Tongue (tissue), 2 donors: ENCODE results near the gene SH3RF3. TPM values are rescaled to one million over a fixed set of nuclear protein-coding genes. Genes with fewer than 3 reads are reported as not detected.
A peak's percentile ranks its signal among the peaks of the same experiment; 100 is the strongest.

Experiments used
- DNase-seq: peaks from one replicate; pipeline ENCODE4 v3.0.0-alpha.2; 2015
- total RNA-seq: library from RNA; depleted of rRNA; stranded (reverse); fragments of >200 nt; gene quantifications from one replicate; pipeline ENCODE4 v1.2.3, GENCODE V29; 2014

The SH3RF3 gene
- total RNA-seq, 1 donor from 2014 or later, result 10.1 TPM

DNA sequence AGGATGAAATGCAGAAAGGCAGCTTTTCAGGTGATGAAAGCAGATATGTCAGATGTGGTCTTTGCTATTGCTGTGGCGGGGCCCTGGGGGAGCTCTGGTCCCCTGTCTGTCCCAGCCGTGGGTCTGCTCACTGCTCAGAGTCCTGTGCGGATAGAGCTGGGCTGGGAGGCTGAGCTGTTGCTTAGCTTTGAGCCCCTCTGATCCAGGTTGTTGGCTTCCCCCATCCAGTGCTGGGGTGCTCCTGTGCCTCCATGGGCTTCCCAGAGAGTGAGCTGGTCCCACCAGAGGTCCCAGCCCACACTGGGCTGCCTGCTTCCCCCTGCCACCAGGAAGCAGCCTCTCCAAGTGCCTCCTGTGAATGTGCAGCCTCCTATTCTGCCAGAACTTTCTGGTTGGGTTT is 55.4 kb downstream of the SH3RF3 start:
- no peak for DNase-seq

DNA sequence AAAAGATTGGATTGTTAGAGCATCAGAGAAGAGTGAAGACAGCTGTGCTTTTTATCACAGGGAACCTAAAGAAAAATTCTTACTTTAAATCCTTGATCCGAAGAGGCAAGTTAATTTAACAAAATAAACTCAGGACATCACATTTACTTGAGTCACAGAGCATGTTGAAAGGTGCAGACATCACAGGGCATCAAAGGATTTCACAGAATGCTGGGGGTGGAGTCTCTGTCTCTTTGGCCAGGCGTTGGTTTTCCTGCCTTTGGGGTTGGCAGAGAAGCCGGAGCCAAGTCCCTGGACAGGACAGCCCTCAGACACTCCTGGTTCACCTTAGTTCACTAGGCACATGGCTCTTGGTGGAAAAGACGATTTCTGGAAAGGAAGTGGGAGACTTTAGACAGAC is 56.3 kb downstream of the SH3RF3 start:
- DNase-seq, result no peak

DNA sequence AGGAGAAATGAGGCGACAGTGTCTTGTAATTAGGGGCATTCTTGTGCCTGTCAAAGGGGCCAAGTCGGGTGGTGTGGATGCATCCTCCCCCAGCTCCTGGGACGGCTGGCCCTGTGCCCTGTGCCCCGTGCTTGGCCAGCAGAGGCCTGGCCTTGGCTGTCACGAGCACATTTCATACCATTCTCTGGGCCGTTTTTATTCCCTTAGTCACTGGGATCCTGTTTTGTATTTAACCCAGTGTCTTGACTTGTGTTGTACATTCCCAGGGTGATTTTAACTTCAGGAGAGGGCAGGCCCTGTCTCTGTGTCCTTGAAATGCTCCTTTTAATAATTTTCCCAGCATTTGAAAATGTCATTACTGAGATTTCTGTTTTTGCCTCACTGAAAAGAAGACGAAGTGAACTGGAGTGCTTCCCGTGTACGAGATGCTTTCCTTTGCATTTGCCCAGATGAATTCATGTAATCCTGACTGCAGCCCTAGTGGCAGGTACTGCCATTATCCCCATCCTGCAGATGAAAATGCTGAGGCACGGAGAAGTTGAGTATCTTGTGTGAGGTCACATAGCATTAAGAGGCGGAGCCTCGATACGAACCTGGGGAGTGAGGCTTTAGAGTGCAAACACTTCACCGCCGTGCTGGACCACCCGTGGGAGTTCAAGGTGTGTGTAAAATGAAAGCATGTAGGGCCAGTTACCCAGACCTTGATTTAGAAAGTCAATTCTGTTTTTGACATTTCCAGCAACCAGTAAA is 57.0 kb downstream of the SH3RF3 start:
- no peak for DNase-seq

DNA sequence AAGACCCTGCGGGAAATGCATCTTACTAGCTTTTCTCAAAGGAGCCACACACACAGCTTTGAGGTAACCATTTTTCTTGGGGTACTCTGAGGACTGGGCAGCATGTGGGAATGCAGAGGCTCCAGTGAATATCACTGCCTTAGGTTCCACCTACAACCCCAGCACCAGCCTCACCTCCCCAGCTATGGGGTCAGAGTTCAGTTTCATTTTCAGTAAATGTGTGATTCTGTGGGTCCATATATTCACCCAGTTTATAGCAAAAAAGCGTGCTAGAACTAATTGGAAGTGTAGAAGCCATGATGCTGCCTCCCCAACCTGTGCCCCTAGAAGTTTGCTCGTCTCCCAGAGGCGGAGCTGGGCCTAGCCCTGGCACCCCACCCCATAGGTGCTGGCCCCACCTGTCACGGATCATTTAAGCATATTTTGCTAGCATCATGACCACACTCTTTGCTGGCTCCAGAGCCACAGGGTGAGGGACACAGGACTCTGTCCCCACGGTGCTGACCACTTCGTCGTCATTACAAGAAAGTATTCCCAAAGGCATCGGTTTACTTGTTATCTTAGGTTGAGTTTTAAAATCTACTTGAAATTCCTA is 57.7 kb downstream of the SH3RF3 start:
- no peak for DNase-seq

DNA sequence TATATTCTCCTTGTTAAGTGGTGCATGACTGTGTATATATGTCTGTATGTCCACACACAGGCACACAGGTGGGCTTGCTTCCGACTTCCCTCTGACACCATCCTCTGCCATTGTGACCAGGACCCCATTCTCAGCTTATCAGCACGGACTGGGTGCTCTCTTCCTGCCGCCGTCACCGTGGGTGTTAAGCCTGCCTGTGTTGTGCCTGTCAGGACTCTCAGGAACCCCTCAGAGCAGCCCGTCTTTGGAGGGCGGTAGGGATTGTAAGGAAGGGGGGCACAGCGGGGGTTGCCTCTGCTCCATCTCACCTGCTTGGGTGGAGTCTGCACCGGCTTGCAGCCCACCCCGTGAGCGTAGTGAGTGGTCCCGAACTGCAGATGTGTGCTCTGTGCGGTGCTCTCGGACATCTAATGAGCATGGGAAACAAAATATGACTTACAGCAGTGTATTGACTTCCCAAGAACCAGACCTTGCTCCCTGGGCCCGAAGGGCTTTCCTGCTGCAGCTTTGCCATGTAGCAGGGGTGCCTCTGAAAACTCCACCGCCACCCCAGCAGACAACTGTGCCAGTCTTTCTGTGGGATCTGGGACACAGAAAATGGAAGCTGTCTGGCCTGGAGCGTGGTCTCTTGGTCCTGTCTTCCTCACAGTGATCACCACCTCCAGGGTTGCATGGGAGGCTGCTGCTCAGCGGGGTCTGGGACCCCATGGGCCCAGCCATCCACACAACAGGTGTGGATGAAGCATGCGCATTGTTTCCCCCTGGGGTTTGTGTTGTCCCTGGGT is 58.9 kb downstream of the SH3RF3 start:
- no peak for DNase-seq

DNA sequence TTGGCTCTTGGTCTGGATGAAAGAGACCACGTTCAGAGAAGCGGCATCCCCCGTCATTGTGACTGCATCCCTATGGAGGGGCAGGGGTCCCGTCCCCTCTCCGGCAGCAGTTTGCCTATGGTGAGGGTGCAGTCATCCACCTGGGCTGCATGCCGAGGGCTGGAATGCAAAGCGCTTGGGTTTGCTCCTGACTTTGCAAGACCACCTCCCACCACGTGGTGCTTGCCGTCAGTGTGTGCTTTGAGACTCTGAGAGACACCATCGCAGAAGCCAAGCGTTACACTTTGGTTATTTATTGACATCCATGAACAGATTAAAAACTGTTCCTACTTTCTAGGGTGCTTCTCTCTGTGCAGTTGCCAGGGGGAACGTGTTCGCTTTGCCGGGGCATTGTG is 59.5 kb downstream of the SH3RF3 start:
- DNase-seq, result no peak

DNA sequence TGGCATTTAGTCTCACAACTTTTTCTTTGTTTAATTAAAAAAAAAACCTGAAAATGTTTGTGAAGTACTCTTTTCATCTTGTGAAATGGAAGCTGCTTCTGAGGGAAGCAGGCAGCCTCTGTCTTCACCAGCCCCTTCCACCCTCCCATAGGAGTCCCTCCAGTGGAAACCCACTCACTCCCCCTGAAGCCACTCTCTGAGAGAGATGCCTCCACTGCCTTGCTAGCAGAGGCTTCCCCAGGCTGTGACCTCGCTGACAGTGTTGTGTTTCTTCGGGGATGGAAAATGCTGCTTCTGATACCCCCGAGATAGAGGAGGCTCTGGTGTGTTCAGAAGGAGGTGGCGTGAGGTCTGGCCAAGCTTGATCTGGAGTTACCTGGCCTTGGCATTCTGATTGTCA is 59.9 kb downstream of the SH3RF3 start:
- no peak for DNase-seq

DNA sequence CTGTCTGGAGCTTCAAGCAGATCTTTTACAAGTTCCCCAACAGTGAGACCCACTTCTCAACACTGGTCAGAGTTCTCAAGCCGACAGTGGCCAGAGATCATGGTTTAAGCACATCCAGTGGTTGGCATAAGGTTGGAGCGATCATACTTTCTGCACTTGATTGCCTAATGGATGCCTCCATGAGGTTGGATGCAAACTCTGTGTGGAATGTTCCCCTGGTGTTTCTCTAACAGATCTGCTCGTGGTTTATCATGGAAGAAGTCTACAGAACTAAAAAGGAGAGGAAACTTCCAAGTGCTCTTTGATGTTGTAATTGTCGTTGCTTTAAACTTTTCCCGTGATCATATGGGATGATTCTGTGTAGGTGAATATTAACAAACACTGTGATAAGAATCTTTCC is 60.7 kb downstream of the SH3RF3 start:
- no peak for DNase-seq

DNA sequence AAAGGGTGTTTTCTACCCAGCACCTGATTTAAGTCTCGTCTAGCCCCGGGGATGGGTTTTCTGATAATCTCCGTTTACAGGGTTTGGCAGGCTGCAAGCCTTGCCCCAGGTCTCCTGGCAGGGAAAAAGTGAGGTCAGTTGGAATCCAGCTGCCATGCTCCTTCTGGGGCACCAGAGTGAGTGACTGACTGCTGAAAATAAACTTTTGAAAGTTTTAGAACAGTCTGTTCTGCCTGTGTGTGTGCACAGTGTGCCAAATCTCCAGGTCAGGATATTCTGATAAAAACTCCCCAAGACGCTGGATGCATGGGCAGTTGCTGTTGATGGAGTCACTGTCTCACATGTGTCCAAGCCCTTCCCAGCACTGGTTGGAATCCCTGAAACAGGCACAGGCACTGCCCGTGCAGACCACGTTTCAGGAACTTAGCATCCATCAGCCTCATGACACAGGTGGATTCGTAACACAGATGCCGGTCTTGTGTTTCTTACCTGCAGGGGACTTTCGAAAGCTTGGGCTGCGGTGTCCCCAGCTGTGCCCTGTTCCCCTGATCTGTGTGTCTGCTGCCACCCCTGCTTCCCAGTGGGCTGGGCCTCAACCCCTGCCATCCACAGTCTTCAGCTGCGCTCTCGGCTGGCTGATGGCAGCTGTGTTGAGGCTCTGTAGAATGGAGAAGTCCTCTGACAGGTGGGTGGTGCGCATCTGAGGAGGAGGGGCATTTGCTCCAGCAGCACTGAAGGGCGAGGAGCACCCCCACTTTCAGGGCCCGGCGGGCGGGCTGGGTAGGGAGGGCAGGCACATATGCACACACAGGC is 65.0 kb downstream of the SH3RF3 start:
- peak; percentile 82 for DNase-seq

DNA sequence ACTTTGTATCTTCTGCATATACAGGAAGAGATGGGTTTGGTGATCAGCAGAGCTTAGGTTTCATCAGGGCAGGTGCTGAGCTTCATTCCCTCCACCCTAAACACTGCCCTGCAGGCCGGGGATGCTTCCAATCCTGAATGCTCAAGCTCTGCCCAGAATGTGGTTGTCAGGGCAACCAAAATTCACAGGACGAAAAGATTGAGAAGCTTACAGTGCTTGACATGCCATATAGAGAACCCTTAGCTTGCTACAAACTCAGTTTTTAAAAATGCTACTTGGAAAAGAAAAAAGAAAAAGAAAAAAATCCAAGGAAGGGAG is 65.6 kb downstream of the SH3RF3 start:
- no peak for DNase-seq

DNA sequence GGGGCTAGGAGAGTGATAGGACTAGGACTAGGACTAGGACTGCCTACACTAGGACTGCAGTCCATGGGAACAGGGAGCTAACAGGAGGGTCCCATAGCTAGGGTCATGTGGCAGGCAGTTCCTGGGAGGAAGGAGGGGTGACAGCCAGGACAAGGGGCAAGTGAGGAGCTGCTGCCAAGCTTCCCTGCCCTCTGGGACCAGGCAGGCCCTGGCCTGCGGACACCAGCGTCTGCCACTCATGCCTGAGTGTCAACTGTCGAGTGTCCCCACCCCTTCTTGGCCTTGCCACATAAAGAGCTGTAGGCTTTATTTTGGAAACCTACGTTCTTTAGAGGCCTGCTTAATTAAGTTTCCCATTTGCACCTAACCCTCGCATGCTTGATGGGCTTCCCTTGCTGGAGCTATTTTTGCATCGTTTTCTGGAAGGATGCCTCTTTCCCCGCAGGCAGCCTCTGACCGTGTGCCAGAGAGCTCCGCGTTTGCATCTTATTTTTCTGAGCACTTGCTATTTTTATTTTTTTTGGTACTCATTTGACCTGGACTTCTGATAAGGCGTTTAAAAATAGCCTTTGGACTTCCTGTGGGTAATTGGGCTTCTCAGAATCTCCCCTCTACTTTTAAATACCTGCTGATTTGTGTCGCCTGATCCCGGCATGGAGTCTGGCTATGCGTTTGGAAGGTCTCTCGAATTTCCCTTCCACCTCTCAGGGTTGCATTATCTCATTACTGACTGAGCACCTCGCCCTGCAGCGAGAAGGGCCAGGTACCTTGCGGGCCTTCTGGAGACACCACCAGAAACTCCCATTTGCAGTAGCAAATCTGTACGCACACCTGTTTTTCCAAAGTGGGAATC is 66.4 kb downstream of the SH3RF3 start:
- DNase-seq, result peak; percentile 75

DNA sequence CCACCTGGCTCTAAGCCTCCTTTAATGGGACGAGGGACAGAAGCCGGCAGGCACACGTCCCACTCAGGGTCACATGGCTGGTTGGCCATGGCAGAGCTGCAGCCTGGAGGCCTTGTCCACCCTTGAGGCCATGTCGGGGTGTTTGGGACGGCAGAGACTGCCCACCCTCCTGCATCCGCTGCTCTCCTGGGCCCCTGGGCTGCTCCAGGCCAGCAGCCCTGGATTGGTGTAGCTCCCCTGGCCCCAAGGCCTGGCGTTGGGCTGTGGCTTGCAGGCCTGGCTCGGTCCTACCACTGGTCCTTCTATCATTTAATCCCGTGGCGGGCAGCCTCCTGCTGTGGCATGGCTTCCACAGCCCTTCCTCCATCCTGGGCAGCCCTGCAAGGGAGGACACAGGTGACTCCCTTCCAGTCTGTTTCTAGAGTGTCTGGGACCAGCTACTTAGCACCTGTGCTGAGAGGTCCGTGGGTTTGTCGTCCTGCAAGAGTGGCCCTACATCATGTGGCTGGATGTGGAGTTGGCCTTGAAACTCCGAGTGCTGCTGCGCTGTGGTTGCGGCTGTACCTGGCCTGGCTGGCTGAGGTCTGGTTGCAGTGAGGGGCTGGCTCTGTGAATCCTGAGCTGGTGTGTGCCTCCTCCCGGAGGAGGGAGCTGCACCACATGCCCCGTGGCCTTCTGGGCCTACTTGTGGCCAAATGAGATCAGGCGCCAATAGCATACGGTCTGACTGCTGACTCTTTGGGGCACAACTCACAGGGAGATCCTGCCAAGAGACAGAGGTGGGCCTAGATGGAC is 67.3 kb downstream of the SH3RF3 start:
- no peak for DNase-seq

DNA sequence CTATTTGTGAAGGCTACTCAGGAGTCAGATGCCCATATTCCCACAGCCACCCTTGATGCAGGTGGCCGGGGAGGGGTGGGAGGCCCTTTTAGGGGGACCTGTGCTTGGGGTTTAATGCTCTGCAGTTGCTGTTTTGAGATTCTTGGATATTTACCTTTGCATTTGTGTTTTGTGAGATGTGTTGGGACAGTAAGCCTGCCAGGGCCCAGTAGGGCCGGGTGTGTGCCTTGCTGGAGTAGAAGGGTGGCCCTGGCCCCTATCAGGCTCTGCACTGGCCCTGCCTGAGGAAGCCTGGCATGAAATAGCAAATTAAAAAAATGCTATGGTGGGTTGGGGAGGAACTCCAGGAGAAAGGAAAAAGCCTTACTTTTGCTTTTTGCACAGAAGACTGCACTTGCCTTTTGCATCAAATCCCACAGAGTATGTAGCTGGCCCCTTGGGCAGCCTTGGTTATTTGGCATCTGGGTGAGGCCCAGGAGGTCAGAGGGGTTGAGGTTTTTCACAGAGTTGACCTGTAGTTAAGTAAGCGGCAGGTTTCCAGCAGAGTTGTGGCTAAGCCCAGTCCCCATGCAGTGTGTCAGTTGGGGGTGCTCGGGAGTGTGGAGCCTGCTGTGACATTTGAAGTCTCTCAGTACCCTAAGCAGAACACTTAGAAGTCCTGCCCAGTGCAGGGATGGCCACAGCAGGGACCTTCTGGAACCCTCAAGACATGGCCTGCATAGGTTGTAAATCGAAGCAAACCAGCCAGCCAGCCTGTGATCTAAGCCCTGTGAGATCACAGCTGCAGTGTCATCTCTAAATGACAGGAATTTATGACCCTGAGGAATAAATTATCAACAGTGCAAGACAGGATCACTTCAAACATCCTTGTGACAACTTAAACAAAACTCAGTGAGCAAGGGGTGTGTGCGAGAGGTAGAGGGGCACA is 68.8 kb downstream of the SH3RF3 start:
- no peak for DNase-seq

DNA sequence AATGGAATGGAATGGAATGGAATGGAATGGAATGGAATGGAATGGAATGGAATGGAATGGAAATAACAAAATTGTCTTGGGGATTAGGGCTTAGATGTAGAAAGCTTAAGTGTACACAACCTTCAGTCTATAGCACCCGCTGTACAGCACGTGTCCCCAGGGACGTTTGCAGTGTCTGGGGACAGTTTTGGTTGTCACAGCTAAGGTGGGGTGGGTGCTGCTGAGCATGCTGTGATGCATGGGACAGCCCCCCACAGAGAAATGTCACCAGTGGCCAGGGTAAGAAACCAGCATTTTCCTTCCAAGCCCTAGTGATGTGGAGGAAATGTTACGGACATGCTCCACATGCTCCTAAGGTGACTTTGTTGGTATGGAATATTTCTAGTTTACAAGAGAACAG is 70.8 kb downstream of the SH3RF3 start:
- DNase-seq, result no peak

DNA sequence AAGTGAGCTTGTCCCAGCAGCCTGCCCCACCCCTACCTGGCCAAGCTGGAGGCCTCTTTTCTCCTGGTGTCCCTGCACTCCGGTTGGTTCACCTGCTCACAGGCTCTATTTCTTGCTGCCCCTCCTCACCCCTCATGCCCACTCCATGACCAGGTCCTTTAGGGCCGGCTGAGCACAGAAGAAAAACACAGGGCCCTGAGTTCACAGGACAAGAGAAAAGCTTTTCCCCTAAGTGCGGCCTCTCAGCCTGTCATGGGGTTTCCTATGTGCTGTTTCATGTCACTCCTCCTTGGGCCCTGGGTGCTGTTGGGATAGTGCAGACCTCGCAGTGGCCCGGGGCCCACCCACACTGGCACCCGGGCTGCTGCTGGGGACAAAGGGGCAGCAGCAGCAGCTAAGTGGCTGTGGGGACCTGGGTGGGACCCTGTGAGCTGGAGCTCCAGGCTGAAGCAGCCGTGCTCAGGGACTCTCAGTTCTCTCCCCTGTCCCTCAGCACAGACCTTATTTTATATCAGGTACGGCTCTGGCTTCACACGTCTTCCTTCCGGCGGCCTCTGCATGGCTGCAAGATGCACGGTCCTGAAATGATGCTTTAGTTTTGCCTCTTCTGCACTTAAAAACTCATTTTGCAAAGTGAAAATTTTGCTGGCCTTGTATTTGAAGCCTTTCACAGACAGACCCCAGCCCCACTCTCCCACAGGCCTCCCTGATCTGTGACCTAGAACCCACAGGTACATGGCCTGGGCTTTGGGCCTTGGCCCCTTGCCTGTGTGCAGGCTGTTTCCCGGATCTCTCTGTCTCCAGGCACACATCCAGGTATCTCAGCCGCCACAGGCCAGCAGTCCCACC is 71.8 kb downstream of the SH3RF3 start:
- DNase-seq, result no peak

DNA sequence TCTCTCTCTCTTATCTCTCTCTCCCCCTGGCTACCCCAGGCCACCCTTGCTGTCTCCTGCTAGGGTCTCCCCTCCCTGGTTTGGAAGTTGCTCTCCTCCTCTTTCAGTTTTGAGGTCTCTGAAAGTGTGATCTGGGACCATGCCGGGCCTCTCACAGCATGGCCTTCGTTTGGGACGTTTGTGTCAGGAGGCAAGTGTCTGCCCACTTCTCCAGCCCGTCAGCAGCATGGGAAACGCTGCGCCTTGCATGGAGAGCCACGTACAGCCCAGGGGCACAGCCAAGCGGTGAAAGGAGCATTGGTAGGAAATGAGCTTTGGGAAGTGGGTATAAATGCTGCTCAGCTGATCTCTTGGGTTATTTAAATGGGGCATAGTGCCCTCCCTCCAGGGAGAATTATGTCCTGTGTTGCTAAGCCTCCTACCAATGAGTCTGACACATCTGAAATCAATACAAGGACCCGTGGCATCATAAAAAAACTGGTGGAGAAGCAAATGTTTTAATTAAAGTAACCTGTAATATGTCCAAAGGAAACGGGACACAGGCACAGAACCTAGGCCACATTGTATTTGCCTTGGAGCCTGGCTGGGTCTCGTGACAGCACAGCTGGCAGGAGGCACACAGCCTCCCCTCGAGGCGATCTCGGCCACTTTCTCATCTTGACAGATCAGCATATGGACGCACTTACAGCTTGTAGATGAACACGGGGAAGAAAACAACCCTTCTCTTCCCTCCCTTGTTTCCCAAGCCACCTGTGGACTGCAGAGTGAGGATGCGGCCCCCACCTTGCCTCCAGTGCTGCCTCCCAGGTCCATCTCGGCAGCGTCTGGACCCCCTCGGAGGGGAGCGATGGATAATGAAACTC is 72.7 kb downstream of the SH3RF3 start:
- DNase-seq, result no peak

DNA sequence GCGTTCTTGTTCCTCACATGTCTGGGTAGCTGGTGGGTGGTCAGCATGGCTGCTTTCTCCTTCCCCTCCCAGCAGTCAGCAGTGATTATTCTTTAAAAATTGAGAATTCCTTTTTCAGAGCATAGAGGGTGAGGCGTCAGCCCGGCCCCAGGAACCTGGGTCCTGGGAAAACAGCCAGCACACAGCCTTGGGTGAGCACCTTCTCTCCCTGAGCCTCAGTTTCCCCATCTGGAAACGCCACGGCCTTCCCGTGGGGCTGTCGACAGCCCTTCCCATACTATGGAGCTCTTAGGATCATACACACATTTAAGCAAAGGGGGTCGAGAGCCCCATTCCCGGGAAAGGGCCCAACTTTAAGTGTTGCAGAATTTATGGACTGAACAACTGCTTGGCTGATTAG is 73.5 kb downstream of the SH3RF3 start:
- DNase-seq, result no peak
